Tibial nerve (tissue), 4 donors: ENCODE data around the gene PCBP3.

ENCODE experiments used
- EP300 ChIP-seq, 2 donors: sonication (generic); formaldehyde crosslinking; IDR thresholded peaks; one replicate each; pipeline ENCODE4 v1.6.1; 2017; ENCODE audit warnings: antibody characterized with exemption in 2 of 2, mild to moderate bottlenecking in 1 of 2
- POLR2A ChIP-seq, 2 donors: fragments of 450-650 bp; IDR thresholded peaks; one replicate each; pipeline ENCODE4 v1.6.1; 2017; ENCODE audit warnings: antibody characterized with exemption in 2 of 2, mild to moderate bottlenecking in 2 of 2, moderate library complexity in 2 of 2
- TF ChIP-seq, protein P1 (sequence below), 5 experiments: fragments of 200-600 bp in 3 of 5; fragments of 450-650 bp in 2 of 5; sonication (generic) in 3 of 5; IDR thresholded peaks; one replicate each; pipeline ENCODE4 v1.5.1; 2016 to 2019; ENCODE audit warnings: antibody characterized with exemption in 5 of 5, mild to moderate bottlenecking in 3 of 5, moderate library complexity in 2 of 5

DNA sequence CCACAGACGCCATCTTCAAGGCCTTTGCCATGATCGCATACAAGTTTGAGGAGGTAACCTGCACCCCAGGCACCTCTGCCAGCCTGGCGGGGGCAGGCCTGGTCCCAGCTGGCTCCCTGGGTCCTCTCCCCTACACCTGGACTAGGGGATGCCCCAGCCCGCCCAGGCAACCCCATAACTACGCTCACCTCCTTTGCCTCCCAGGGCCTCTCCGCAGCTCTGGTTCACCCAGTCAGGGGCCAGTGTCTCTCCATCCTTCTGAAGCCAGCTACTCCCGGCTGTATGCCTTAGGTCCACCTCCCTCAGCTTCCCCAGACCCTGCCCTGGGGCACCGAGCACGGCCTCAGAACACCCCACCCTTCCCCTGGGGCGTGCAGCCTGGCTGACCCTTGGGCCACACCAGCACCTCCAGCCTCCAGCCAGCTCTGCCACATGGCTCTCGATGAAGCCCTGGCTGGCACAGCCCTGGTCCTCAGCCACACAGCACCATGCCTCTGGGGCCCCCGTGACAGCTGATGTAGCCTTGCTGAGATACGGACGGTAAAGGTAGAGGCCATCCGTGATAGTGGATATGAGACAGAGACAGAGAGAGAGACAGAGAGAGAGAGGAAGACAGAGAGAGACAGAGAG lies 257.7 kb downstream of the PCBP3 start:
- TF ChIP-seq EP300 (IDR thresholded peaks at IDR 0.05): no peak
- TF ChIP-seq, protein P1, sequence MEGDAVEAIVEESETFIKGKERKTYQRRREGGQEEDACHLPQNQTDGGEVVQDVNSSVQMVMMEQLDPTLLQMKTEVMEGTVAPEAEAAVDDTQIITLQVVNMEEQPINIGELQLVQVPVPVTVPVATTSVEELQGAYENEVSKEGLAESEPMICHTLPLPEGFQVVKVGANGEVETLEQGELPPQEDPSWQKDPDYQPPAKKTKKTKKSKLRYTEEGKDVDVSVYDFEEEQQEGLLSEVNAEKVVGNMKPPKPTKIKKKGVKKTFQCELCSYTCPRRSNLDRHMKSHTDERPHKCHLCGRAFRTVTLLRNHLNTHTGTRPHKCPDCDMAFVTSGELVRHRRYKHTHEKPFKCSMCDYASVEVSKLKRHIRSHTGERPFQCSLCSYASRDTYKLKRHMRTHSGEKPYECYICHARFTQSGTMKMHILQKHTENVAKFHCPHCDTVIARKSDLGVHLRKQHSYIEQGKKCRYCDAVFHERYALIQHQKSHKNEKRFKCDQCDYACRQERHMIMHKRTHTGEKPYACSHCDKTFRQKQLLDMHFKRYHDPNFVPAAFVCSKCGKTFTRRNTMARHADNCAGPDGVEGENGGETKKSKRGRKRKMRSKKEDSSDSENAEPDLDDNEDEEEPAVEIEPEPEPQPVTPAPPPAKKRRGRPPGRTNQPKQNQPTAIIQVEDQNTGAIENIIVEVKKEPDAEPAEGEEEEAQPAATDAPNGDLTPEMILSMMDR (IDR thresholded peaks at IDR 0.05): no peak
- TF ChIP-seq POLR2A (IDR thresholded peaks at IDR 0.05): no peak
